ENCODE results near the gene KDM2B.

KDM2B gene

DNA sequence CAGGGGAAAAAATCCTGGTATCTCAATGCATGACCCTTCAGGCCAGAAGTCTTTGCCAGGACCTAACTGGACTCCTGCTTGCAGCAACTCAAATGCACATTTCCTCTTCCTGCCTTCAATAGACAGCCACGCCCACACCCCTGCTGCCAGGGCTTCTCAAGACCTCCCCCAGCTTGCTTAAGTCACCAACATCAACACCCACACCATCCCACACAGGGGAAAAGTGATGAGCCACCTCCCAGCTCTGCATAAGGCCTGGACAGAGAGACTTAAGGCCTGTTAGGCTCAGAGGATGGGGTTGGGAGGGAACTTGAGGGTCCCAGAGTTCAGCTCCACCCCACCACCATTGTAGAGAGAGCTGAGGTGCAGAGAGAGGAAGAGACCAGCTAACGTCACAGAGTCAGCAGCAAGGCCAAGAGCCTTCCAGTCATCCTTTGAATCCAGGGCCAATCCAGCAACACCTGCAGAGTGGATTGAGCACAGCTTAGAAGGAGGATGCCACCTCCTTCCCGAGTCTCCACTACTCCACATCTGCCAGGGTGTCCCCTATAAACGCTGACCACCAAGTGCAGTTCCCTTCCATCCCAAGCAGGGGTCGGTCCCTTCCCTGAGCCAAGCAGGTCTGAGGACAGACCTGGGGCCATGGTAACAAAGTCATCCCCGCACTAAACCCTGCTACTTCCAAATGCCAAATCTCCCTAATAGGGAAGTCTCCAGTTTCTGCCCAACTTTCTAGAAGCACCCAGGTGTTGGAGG, 50.0 kb downstream of the KDM2B start:
- peak; percentile 50 for DNase-seq (ENCODE audit: low read depth, low spot score)

DNA sequence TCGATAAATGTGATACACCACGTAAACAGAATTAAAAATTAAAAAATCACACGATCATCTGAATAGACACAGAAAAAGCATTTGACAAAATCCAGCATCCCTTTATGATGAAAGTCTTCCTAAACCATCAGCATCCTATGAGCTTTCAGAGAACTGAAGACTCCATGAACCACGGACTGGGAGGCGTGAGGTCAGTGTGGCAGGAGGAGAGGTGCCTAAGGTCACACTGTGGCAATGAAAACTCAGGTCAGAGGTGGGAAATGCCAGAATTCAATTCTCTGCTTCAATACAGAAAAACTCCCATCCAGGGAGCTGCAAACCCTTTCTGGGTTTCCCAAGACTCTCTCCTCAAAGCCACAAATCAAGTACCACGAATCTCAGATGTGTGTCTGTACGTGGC, 51.6 kb downstream of the KDM2B start:
- DNase-seq (ENCODE audit: low read depth, low spot score) = no peak

DNA sequence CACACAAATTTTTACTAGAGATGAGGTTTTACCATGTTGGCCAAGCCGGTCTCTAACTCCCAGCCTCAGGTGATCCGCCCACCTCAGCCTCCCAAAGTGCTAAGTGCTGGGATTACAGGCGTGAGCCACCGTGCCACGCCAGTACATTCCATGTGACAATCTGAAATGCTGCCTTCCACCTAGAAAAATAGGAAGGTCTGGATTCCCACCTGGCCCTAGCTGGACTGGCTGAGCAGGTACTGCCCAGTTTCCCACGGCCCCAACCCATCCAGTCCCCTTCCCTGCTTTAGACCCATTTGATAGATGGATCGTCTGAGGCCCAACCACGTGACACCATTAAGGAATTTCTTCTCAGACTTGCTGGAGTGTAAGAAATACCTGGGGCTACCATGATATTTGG, 55.4 kb downstream of the KDM2B start:
- no peak for DNase-seq (ENCODE audit: low read depth, low spot score)

DNA sequence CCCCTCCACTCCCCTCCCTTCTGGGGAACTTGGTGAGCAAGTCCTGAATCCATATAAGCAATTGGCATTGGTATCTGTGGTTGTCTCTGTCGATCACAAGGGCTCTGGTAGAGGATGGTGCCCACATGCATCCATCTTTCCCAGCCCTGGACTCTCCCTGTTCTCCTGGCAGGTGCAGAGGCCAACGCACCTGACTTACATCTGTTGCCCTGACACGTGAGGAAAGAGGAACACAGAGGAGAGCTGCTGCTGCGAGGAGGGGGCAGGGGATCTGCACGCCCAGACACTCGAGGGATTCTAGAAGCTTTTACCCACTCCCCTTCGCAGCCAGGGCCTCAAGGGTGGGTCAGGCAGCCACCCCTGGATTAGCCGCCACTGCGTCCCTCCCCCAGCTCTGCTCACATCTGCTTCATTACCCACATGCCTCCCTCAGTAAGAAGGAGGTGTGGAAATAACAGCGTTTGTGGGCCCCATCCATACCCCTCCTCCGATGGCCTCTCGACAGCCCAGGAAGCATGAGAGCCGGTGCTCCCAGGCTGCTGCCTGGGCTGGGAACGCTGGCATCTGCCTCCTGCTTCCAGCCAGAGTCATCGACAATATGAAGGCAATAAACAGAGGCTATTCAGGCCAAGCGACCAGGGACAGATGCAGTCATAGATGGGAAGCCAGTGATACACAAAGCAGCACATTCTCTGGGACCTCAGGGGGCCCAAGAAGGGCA, 56.5 kb downstream of the KDM2B start:
- no peak for DNase-seq (ENCODE audit: low read depth, low spot score)

DNA sequence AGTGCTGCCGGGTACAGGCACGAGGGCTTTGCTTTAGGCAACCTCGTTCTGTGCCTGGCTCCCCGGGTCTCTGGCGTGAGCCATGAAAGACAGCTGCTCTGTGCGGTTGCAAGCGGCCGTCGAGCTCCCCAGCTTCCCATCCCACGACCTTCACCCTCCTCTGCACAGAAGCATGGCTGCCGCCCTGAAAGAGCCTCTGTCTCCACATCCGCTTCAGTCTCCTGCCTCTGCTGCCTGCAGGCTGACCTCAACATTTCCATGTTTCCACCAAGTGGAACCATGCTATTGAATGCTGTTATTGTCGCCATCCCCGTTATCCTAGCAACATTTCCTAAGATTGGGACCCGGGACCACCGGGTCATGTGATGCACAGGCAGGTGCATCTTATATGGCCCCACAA, 57.1 kb downstream of the KDM2B start:
- no peak for DNase-seq (ENCODE audit: low read depth, low spot score)

DNA sequence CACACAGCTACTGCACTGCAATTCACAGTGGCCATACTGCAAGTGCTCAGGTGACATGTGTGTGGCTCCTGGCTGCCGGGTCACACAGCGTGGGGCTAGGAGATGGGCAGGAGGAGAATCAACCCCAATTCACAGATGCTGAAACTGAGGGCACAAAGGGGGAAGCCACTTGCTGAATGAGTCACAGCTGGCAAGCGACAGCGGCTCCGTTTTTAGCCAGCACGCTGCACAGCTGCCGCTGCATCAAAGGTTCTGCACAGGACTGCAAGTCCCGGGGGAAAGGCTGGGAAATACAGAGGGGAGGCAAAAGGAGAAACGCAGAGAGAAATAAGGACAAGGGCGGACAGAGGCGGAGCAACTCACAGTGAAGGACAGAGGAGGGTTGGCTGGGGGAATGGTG, 57.9 kb downstream of the KDM2B start:
- DNase-seq (ENCODE audit: low read depth, low spot score) = no peak

DNA sequence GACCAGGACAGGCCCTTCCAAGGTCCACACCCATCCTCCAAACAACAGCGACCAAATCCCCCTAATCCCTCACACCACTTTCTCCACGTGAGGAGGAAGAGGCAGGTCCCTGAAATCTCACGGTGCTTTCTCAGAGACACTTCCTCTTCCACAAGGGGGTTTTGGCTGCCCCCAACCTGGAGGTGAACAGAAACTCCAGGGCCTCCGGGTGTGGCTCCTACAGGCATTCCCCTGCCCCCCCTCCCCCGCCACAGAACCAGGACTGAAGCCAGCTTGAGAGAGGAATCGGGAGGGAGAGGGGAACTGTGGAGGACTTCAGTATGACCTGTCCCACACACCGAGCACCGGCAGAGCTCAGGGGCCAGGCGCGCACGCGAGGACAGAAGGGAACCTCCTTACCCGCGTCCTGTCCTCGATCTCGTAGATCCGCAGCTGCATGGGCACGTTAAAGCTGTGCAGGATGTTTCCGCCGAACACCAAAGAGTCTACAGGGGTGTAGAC, 60.2 kb downstream of the KDM2B start:
- DNase-seq (ENCODE audit: low read depth, low spot score) = no peak

DNA sequence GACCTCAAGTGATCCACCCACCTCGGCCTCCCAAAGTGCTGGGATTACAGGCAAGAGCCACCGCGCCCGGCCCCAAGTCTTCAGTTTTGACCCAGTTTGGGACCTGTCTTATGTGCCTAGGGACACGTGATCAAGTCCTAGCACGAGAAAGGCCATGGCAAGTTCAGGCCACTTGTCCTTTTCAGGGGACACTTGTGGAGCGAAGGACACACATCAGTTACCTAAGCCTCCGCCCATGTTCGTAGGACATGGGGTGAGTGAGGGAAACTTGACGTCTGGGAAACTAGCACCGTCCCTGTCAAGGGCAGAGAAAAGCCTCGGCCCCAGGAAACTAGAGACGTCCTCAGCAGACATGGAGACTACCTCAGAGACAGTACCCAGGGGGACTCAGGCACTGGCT, 60.7 kb downstream of the KDM2B start:
- DNase-seq (ENCODE audit: low read depth, low spot score) = no peak

DNA sequence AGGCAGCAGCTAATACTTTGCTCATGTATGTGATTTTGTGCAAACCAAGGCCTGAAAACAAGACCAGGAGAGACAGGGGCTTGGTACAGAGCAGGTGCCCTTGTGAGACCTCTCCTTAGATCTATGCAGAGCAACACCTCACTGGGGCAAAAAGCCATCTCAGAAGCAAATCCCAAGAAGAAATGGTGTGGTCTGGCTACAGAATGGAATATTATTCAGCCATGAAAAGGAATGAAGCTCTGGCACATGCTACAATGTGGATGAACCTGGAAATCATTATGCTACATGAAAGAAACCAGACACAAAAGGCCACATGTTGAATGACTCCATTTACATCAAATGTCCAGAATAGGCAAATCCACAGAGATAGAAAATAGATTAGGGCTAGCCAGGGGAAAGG, 61.6 kb downstream of the KDM2B start:
- no peak for DNase-seq (ENCODE audit: low read depth, low spot score)

DNA sequence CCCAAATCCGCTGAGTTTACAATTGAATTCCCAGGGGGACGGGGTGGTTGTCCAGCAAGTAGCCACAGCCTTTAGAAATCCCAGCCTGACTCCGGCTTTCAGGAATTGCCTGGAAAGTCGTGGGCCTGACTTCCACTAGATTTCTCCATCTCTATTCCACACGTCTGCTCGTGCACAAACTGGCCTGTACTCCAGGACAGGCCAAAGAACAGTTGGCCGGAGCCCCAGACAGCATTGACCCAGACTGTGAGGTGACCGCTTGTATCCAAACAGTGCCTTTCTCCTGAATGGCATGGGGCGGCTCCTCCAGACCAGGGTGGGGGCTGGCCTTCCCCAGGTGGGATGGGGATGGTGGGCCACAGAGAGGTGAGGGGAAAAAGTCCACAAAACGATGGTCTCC, 62.2 kb downstream of the KDM2B start:
- DNase-seq (ENCODE audit: low read depth, low spot score) = no peak

DNA sequence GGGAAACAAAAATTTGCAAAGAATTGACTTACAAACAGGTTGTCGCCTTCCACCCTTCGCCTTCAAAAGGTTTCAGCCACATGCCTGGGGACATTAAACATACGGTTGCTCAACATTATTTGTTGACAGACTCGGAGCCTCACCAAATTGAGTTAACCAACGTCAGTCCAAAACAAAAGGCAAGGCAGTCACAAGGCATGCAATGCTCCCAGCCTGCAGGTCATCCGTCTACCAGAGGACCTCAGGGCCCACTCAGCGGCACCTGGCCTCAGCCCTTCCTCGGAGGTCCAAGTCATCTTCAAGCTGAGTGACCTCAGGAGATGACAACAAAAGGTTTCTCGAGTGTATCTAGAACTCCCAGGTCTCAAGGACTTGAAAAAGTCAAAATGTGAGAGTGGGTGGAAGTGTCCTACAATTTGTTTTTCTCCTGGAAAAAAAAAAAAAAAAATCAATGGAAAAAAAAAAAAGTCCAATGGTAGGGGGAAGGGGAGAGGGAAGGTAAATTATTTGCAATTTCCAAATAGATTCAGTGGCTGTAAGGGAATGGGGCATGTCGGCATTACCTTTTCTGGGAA, 64.3 kb downstream of the KDM2B start:
- DNase-seq (ENCODE audit: low read depth, low spot score) = no peak

DNA sequence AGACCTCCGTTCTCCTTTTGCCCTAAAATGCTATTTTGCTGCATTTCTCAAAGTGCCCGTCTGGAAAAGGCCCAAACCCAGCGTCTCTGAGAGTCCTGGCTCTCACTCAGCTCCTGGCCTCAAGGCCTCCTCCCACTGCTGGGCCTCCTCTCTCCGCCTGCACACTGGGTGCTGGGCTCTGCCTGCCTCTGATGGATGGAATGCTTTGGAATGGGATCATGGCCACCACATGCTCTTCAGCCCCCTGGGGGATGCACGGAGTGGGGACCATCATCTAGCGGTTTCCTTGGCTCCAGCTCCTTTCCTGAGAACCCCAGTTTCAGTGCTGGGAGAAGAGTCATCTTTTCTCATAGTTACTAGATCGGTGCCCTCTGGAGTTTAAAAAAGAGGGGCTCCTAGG, 65.2 kb downstream of the KDM2B start:
- DNase-seq (ENCODE audit: low read depth, low spot score) = no peak

DNA sequence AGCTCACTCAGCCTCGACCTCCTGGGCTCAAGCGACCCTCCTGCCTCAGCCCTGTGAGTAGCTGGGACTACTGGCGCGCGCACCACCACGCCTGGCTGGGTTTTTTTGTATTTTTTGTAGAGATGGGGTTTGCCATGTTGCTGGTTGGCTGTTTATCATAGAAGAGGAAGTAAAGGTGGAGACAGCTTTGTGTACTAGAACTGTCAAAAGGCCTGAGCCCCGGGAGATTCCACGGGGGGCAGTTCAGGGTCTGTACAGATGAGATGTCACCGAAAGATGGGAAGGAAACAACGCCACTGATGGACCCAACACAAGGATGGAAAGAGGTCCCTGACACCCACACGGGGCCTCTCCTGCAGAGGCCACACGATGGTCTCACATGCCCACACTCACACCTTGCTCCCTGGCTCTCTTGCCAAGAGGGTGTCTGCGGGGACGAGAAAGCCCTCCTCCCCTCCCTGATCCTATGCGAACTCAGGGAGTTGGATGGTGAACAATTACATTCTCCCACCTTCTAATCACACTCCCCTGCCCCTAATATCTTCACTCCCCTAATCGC, 66.6 kb downstream of the KDM2B start:
- DNase-seq (ENCODE audit: low read depth, low spot score) = no peak

DNA sequence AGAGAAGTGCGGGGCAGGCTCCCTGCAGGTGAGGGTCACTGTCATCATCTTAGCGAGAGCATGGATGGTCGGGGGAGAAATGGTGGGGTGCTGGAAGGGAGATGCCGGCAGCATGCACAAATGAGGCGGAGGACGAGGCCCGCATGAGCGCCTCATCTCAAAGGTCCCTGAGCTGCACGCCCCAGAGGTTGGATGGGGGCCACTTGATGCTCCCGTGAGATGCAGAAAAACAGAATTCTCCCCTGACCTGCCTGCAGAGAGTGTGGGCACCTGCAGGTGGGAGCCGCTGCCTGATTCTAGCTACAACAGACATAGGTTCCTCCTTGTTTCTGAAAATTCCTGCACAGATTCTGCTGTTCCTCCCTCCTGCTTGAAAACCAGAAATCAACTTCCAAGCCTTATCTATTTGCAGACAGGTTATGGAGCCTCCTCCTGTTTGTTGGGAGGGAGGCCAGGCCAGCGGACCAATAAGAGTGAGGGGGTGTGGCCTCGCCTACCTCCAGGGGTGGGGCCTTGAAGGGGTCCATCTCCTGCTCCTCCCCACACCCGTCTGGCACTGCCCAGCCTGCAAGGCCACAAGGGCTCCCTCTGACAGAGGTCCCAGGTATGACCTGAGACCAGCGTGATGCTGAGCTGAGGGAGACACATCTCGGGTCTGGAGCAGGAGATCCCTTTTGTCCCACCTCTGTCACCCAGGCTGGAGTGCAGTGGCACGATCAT, 67.2 kb downstream of the KDM2B start:
- DNase-seq (ENCODE audit: low read depth, low spot score) = no peak

DNA sequence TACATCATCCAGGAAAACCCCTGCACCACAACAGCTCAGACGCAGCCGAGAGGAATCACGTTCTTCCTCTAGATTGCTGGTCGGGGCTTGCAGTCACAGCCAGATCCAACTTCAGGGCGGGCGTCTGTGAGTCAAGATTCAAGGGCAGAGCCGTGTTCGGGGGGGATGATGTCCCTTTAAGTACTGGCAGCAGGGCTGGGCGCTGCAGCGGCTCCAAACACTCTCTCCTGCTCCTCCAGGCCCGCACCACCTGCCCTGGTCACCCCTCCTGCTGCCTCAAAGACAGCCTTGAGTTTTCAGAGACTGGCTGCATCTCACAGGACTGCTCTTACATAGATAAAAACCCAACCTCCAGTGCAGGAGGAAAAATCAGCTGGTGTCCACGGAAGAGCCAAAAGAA, 68.3 kb downstream of the KDM2B start:
- no peak for DNase-seq (ENCODE audit: low read depth, low spot score)

DNA sequence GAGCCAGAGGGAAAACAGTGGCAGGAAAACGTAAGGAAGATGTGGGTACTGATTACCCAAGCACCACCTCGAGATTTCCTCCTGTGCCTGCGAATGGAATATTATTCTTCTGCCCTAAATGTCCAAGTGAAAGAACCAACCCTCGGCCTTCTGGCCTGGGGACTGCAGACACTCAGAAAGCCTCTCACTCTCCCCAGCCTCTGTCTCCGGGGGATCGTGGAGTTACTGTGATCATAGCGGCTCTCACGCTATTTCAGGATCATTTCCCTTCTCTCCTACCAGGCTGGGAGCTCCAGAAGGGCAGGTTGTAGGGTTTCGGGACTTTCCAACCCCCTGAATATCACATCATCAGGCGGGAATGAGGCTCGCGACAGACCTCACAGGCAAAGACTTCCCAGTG, 68.9 kb downstream of the KDM2B start:
- no peak for DNase-seq (ENCODE audit: low read depth, low spot score)

DNA sequence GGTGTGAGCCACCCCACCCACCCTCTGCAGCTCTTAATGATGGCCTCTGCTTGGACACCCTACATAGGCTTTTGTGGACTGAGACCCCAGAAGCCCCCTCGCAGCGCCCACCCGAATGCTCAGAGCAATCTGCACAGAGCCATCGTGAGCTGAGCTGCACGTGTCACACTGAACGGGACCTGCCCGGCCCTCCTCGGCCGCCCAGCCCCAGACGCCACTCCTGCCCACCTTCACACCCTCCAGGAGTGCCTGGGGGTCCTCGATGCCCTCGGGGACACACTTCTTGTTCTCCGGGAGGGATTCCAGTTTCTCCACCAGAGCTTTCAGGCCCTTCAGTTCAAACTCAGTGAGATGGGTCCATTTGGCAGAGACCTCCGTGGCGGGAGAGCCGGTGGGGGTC, 71.5 kb downstream of the KDM2B start:
- no peak for DNase-seq (ENCODE audit: low read depth, low spot score)

DNA sequence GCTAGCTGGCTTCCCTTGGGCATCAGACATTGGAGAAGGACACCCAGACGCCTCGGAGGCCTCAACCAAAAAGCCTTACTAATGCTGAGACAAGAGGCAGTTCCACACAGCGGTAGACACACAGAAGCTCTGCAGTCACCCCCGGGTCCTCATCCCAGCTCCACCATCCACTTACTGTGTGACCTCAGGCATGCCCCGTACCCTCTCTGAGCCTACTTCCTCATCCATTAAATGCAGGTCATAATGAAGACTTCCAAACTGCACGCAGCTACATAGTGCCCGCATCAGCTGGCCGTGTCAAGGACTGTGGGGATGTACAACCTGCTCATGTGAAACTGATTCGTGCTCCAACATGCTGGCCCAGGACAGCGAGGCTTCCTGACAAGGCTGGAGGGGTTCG, 72.3 kb downstream of the KDM2B start:
- DNase-seq (ENCODE audit: low read depth, low spot score) = no peak

DNA sequence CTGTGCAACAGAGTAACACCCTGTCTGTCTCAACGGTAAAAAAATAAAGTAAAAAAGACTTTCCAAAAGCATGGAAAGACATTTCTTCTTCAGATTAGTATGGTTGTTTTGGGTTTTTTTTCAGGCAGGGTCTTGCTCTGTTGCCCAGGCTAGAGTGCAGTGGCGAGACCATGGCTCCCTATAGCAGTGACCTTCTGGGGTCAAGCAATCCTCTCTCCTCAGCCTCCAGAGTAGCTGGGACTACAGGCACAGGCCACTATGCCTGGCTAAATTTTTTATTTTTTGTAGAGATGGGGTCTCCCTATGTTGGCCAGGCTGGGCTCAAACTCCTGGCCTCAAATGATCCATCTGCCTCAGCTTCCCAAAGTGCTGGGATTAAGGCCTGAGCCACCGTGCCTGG, 72.8 kb downstream of the KDM2B start:
- DNase-seq (ENCODE audit: low read depth, low spot score) = no peak

DNA sequence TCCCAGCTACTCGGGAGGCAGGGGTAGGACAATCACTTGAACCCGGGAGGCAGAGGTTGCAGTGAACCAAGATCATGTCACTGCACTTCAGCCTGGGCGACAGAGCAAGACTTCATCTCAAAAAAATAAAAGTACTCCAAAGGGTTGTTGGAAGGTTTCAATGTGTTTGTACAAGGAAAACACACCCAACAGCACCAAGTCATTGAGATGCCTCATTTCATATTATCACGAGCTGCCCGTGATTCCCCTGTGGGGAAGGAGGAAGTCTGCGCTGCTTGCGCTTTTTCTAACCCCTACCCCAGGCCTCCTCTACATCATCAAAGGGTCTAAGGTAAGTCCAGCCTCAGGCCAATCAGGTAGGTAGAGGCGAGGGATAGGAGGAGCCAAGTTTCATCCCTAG, 73.6 kb downstream of the KDM2B start:
- no peak for DNase-seq (ENCODE audit: low read depth, low spot score)

DNA sequence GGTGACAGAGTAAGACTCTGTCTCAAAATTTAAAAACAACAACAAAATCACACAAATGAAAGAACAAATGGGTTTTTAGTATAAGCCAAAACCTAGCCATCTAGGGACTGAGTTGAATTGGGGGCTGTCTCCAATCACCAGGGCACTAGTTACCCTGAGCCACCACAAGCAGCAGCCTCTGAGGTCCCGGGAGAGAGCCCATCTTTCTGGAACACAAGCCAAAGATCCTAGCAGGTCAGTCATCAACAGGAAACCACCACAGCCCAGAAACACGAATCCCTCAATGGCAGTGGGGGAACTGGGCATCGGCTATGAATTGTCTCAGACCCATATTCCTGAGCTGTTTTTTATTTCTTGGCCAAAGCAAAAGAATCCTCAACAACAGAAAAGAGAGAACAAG, 75.3 kb downstream of the KDM2B start:
- no peak for DNase-seq (ENCODE audit: low read depth, low spot score)

DNA sequence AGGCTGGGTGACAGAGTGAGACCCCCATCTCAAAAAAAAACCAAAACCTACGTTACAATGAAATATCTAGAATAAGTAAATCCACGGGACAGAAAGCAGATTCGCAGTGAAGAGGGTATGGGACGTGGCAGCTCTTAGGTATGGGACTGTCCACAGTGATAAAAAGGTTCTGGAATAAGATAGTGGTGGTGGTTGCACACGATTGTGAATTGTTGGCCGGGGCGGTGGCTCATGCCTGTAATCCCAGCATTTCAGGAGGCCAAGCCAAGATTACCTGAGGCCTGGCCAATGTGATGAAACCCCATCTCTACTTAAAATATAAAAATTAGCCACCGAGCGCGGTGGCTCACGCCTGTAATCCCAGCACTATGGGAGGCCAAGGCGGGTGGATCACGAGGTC, 76.3 kb downstream of the KDM2B start:
- no peak for DNase-seq (ENCODE audit: low read depth, low spot score)
